Measurements from ENCODE around the gene PWWP2B. TPM values are rescaled to one million over a fixed set of nuclear protein-coding genes. Genes with fewer than 3 reads are reported as not detected.

PWWP2B gene
- total and polyA plus RNA-seq, 2 of the 4 experiments (the other 2 are of a cell fraction): 1.7 to 2.2 TPM

GRCh38 chr10:132413226-132414205 lies 16.5 kb downstream of the PWWP2B start:
- DNase-seq: no peak
- Histone ChIP-seq H3K27me3 (ENCODE audit: control insufficient read depth, insufficient read depth, low read length) (no peaks in the 10 kb centered on the region), H3K56ac (ENCODE audit: extremely low read depth, insufficient read depth, low read length) (no peak overlapping the region)

More at GRCh38 chr10:132413226-132414205, 16.5 kb downstream of the PWWP2B start:
- H4K8ac ChIP-seq (ENCODE audit: low read depth in 2 of 2, low read length in 2 of 2): no peak overlapping the region
- H2AK5ac ChIP-seq (ENCODE audit: low read depth, low read length): no peak overlapping the region
- WGBS, 2 experiments (ENCODE audit: extremely low coverage in 2 of 2, insufficient read length in 1 of 2): 93% methylated on average over 3 of the region's 32 CpGs; no CpG with 5 or more reads in 1 of the 2 experiments
- H3K27ac ChIP-seq (ENCODE audit: insufficient read depth, low read length): no peak overlapping the region
- no peak overlapping the region for H2BK15ac ChIP-seq (ENCODE audit: low read depth, low read length)
- H2BK20ac ChIP-seq (ENCODE audit: low read depth, low read length): no peak overlapping the region
- H3K23ac ChIP-seq (ENCODE audit: low read depth, low read length): no peak overlapping the region
- H2AFZ ChIP-seq (replicated peaks; ENCODE audit: low read length, poor library complexity): no peak overlapping the region
- no peaks in the 10 kb centered on the region for H3K9me3 ChIP-seq (ENCODE audit: control insufficient read depth, insufficient read depth, low read length)
- no peaks in the 10 kb centered on the region; the same call in 1 of the 2 replicates for H3K4me1 ChIP-seq (ENCODE audit: control insufficient read depth, insufficient read depth, low read length)
- dilution Hi-C loops (cut with HindIII; ENCODE audit: low sequenced_read_pairs, unreplicated experiment): no loop called here
- H4K20me1 ChIP-seq (ENCODE audit: insufficient read depth, low read length): peaks cover 12% of the 10 kb centered on the region
- H2AK9ac ChIP-seq (replicated peaks; ENCODE audit: low read depth, low read length, poor library complexity): no peak overlapping the region
- H3K18ac ChIP-seq (ENCODE audit: low read depth, low read length): no peak overlapping the region
- ChIA-PET CTCF (no interaction called here), POLR2A (ENCODE audit: unreplicated experiment) (no interaction called here)
- no peak overlapping the region for H3K4me3 ChIP-seq (ENCODE audit: insufficient read depth, low read depth, low read length)
- intact Hi-C loops (cut with micrococcal nuclease): no loop called here
- no peak overlapping the region for H2BK5ac ChIP-seq (ENCODE audit: low read depth, low read length, poor library complexity, severe bottlenecking)
- in situ Hi-C loops (cut with MboI; ENCODE audit: low sequenced_read_pairs): no loop called here
- H4K91ac ChIP-seq (ENCODE audit: insufficient read depth, low read depth, low read length): no peak overlapping the region
- H3K4ac ChIP-seq (ENCODE audit: low read depth, low read length): no peak overlapping the region
- H3K9me1 ChIP-seq (ENCODE audit: insufficient read depth, low read length): peaks cover 9% of the 10 kb centered on the region
- no peak overlapping the region for H3K4me2 ChIP-seq (ENCODE audit: low read depth, low read length)
- no peaks in the 10 kb centered on the region; the same call in 1 of the 2 replicates for H3K36me3 ChIP-seq (ENCODE audit: control insufficient read depth, insufficient read depth, low read length)
- ATAC-seq (ENCODE audit: low read depth): no peak
- H2BK120ac ChIP-seq (ENCODE audit: low read depth, low read length): no peak overlapping the region
- peaks cover 0 to 14% of the 10 kb centered on the region in 2 experiments; a peak in 2 of 4 replicates for H3K79me1 ChIP-seq (ENCODE audit: low read depth in 1 of 2, low read length in 2 of 2)
- H4K5ac ChIP-seq (ENCODE audit: low read depth, low read length): no peak overlapping the region
- TF ChIP-seq CTCF (conservative IDR thresholded peaks at IDR 0.05; ENCODE audit: low read depth, low read length) (no peak), NFE2L2 (IDR thresholded peaks at IDR 0.05; ENCODE audit: low read depth, low read length) (no peak), MAZ (IDR thresholded peaks at IDR 0.05; ENCODE audit: borderline replicate concordance, low read depth, low read length) (no peak), USF2 (IDR thresholded peaks at IDR 0.05; ENCODE audit: low read depth, low read length) (no peak), BHLHE40 (IDR thresholded peaks at IDR 0.05; ENCODE audit: low read depth, low read length) (no peak), POLR2A (IDR thresholded peaks at IDR 0.05; ENCODE audit: low read depth, low read length) (no peak), RFX5 (IDR thresholded peaks at IDR 0.05; ENCODE audit: low read depth, low read length) (no peak), MXI1 (IDR thresholded peaks at IDR 0.05; ENCODE audit: borderline replicate concordance, low read depth, low read length) (no peak), MAFK (IDR thresholded peaks at IDR 0.05; ENCODE audit: low read depth, low read length) (no peak)
- H3K9ac ChIP-seq (ENCODE audit: low read depth, low read length): no peak overlapping the region
- no peak overlapping the region for H3K14ac ChIP-seq (replicated peaks; ENCODE audit: low read depth, low read length)
- BruUV-seq (replicated peaks): no TSS peak

Measured in IMR-90 (cell line).